Stimulated activated CD8-positive, alpha-beta memory T cell treated with anti-CD3 and anti-CD28 coated beads, Interleukin-12 subunit alpha, Interleukin-12 subunit beta, amount 100 ng/mL, for 24 hours (primary cell): Measurements from ENCODE around the gene STAG1.

ENCODE experiments used
- DNase-seq: peaks from one replicate; pipeline ENCODE4 v3.0.0-alpha.2; 2020; ENCODE audit errors: extremely low read depth

The STAG1 gene

DNA sequence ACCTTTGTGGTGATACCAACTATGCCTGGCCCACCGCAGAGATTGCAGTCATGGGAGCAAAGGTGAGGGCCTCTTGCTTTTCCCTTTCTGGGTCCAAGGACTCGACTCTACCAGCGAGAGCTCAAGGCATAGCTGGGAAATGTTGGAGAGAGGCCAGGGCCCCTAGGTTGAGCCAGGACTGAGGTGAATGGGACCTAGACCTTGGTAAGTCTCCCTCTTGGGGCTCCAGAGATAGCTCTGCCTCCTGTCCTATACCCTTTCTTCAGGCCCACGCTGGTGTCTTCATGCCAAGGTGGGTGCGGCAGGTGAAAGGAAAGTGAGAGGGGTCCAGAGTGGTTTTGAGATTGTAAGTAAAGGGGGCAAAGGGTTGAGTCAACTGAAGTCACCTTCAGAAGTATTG lies 424.5 kb downstream of the STAG1 start:
- no peak for DNase-seq

DNA sequence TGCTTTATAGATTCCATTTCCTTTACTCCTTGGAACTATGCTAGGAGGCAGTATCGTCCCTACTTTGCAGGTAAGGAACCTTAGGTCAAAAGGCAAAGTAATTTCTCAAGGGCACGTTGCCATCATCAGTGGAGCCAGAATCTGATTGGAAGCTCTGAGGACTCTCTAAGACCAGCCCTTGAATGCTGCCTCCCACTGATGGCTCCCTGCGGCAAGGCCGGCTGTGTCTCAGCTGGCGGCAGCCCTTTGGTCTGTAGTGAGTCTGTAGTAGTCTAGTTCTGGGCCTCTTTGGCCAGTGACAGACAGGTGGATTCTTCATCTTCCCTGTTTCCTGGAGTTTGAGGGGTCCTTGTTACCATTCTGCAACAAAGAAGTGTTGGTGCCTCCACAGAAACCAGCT lies 425.9 kb downstream of the STAG1 start:
- no peak for DNase-seq

DNA sequence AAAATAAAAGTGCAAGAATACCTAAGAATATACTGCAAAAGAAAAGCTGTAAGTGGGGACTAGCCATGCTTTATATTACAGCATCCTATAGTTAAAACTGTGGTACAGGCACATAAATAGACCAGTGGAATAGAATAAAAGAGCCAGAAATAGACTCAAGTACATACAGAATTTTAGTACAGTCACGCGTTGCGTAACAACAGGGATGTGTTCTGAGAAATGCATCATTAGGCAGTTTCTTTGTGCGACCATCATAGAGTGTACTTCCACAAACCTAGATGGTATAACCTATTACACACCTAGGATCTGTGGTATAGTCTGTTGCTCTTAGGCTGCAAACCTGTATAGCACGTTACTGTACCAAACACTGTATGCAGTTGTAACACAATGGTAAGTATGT lies 440.2 kb downstream of the STAG1 start:
- DNase-seq = no peak

DNA sequence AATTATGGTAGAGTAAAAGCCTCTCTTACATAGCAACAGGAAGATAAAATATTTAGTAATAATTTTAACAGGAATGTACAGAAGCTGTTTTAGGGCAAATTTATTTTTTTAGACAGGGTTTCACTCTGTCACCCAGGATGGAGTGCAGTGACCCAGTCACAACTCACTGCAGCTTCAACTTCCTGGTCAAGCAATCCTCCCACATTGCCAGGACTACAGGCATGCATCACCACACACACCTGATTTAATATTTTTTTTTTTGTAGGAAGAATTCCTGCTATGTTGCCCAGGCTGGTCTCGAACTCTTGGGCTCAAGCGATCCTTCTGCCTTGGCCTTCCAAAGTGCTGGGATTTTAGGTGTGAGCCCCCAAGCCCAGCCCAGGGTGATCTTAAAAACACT lies 440.9 kb downstream of the STAG1 start:
- no peak for DNase-seq

DNA sequence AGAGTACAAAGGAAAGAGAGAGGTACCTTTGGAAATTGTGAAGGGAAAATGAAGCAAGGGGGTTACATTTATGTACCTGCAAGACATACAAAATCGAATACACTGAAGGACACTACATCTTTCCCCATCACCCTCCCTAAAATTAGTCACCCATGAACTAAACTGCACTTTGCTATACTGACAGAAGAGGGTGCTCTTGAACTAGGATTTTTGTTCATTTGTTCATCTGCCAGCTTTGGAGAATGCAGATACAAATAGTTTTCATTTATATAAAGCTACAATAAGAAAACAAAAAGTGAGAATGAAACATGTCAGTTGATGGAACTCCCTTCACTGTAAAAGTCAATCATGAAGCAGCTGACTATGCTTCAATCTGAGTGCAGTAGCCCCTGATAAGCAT lies 446.3 kb downstream of the STAG1 start:
- DNase-seq = no peak

DNA sequence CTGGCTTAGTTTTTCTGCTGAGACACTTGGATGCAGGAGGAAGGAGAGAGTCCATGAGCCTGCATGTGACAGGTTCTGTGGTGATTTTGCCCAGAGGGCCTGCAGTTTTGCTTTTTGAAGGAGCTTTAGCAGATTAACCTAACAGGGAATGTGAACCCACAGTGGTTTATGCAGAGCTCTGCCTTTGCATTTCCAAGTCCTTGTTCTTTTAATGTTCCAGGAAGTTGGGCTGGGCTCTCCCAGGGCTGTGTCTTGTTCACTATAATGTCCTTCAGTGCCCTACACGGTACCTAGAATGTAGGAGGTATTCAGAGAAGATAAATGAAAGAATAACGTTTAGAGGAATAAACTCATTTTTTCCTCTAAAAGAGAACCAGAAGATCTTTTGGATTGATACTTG lies 451.7 kb downstream of the STAG1 start:
- DNase-seq = no peak

DNA sequence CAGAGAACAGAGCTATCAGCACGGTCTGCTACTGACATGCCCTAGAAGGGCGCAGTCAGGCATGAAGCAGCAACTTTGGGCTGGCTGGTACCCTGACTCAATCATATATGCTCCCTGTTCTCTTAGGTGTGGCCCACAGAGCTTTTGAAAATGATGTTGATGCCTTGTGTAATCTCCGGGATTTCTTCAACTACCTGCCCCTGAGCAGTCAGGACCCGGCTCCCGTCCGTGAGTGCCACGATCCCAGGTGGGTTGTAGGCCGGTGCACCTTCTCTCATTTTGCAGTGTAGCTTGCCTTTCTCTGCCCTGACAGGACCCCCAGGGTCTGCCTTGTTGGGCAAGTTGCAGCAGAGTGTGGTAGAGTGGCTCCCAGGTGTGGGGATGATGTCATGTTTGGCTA lies 454.4 kb downstream of the STAG1 start:
- DNase-seq = no peak

DNA sequence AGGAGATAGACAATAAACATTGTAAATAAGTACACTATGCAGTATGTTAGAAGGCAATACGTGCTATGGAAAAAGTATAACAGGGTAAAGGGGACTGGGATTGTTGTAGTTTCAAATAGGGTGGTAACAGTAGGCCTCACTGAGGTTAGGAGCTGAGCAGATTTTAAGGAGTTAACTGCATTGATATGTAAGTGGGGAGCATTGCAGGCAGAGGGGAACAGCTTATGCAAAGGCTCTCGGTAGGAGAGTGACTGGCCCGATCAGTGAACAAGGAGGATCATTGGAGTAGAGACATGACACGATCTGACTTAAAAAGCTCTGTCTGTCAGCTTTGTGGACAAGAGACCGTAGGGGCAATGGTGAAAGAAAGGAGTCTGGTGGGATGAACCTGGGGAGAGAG lies 455.2 kb downstream of the STAG1 start:
- no peak for DNase-seq

DNA sequence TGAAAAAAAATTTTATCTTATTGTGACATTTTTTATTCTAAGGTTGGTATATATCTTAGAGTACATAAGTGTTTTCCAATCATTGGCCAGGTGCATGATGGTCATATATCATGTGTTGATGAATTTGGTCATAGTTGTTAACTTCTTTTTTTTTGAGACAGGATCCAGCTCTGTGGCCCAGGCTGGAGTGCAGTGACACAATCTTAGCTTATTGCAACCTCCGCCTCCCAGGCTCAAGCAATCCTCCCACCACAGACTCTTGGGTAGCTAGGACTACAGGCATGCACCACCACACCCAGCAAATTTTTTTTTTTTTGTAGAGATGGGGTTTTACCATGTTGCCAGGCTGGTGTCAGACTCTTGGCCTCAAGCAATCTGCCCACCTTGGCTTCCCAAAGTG lies 458.0 kb downstream of the STAG1 start:
- no peak for DNase-seq

DNA sequence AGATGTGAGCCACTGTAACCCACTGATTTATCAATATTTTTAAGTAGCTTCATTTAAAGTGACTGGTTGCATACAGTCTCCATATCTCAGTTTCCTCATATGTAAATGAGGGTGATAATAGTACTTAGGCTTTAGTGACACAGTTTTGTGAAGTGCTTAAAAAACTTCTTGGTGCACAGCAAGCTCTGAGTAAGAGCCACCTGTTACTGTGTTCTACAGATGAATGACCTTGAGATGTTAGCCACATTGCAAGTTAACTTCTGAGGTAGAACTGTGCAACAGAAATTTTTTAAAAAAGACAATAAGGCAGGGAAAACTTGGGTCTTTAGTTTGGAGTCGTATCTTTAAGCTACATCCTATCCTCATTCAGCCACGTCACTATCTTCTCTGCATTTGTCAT lies 458.9 kb downstream of the STAG1 start:
- DNase-seq = no peak

DNA sequence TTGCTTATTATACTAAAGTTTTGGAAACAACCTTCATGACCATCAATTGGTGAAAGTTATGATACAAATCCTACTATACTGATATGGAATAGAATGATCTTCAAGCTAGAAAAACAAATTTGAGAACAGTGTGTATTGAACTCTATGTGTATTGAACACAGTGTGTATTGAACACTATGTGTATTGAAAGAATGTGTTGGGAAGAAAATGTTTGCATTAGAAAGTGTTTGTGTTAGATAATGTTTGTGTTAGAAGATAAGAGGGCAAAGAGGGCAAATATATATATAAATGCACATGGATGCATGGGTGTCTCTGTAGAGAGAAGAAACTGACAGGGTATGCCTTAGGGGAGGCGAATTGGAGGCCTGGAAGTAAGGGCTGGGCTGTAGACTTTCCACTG lies 459.7 kb downstream of the STAG1 start:
- no peak for DNase-seq

DNA sequence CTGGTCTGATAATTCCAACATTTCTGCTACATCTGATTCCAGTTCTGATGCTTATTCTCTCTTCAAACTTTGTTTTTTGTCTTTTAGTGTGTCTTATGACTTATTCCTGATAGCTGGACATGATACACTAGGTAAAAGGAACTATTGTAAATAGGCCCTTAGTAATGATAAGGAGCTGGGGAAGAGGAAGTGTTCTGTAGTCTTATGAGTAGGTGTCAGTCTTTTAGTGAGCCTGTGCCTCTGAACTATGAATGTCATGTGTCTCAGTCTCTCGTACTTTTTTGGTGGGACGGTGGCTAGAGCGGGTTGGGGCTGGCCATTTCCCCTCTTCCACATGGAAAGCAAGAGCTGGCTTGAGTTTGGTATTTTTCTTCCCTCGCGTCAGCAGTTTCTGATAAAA lies 460.9 kb downstream of the STAG1 start:
- DNase-seq = no peak
